HG03064 (cell line): ENCODE measurements around the gene INAFM1.
A peak's percentile ranks its signal among the peaks of the same experiment; 100 is the strongest.
"Not testable (repeated sequence)": the region's sequence is repeated elsewhere in the genome, so short reads cannot be mapped to it uniquely, and the experiment has no call there.

Experiments
- ATAC-seq: cut with Tn5 transposase; IDR thresholded peaks from one replicate; pipeline ENCODE4 v1.9.1; 2021; ENCODE audit warnings: low read depth; ENCODE audit not compliant: unreplicated experiment

INAFM1 gene

GRCh38 chr19:47266401-47266941, 8.2 kb upstream of the INAFM1 start:
- no peak for ATAC-seq

GRCh38 chr19:47267350-47267759, 7.3 kb upstream of the INAFM1 start:
- no peak for ATAC-seq

- ATAC-seq: no peak
Observed at GRCh38 chr19:47268028-47268427, 6.7 kb upstream of the INAFM1 start.

DNA sequence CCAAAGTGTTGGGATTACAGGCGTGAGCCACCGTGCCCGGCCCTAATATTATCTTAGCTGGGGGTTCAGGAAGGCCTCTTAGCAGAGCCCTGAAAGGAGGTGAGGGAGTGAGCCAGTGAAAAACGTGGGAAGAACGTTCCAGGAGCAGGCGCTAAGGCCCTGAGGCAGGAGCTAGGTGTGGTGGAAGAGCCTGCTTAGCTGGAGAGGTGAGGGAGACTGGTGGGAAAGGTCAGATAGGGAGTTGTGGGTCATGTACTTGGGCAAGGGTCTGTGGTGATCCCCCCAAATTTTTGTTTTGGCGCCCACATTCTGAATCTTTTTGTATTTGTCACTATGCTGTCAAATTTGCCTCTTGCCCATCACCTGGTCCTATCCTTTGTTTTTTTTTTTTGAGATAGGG, 5.1 kb upstream of the INAFM1 start:
- ATAC-seq: no peak

- ATAC-seq: no peak
Observed at GRCh38 chr19:47270408-47270807, 4.3 kb upstream of the INAFM1 start.

GRCh38 chr19:47271949-47272348, 2.7 kb upstream of the INAFM1 start:
- ATAC-seq: no peak

- no peak for ATAC-seq
Observed at GRCh38 chr19:47272448-47273312, 2.0 kb upstream of the INAFM1 start.

GRCh38 chr19:47273313-47274070, 1.2 kb upstream of the INAFM1 start:
- ATAC-seq: peak; percentile 37

GRCh38 chr19:47274891-47275761, 441 bp downstream of the INAFM1 start:
- ATAC-seq: peak; percentile 5

GRCh38 chr19:47275791-47276461, 1.2 kb downstream of the INAFM1 start:
- no peak for ATAC-seq

- ATAC-seq: not testable (repeated sequence)
Observed at GRCh38 chr19:47276513-47276912, 1.8 kb downstream of the INAFM1 start.

DNA sequence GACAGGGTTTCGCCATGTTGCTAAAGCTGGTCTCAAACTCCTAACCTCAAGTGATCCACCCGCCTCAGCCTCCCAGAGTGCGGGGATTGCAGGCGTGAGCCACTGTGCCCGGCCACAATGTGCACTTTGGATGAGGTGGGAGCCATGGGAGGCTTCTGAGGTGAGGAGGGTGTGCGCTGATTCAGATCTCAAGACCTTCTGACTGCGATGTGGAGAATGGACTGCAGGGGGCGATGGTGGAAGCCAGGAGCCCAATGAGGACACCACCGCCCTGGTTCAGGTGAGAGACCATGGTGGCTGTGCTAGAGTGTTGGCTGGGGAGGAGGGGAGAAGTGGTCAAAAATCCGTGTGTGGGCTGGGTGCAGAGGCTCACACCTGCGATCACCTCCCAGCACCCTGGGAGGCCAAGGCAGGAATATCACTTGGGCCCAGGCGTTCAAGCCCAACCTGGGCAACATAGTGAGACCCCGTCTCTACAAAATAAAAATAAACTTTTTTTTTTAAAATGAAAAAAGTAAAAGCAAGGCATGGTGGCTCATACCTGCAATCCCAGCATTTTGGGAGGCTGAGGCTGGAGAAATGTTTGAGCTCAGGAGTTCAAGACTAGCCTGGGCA, 5.6 kb downstream of the INAFM1 start:
- no peak for ATAC-seq

GRCh38 chr19:47283405-47284059, 8.8 kb downstream of the INAFM1 start:
- ATAC-seq: no peak

DNA sequence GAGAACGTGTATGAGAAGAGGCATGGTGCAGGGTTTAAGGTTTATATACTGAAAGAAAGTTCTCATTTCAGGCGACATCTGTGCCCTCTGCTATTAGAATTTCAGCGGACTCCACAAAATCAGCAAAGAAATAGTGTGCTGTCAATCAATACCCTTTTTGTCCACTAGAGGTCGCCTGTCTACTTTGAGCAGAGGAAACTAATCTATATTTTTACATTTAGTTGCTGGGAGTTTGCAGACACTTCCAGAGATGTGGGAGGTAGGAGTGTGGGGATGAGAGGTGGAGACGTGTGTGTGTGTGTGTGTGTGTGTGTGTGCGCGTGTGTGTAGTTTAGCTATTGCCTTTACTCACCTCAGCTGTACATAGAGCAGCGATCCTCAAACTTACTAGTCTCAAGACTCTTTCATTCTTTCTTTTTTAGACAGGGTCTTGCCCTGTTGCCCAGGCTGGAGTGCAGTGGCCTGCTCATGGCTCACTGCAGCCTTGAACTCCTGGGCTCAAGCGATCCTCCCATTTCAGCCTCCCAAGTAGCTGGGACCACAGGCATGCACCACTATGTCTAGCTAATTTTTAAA, 9.7 kb downstream of the INAFM1 start:
- ATAC-seq: no peak

GRCh38 chr19:47296036-47296435, 21.4 kb downstream of the INAFM1 start:
- ATAC-seq: no peak

DNA sequence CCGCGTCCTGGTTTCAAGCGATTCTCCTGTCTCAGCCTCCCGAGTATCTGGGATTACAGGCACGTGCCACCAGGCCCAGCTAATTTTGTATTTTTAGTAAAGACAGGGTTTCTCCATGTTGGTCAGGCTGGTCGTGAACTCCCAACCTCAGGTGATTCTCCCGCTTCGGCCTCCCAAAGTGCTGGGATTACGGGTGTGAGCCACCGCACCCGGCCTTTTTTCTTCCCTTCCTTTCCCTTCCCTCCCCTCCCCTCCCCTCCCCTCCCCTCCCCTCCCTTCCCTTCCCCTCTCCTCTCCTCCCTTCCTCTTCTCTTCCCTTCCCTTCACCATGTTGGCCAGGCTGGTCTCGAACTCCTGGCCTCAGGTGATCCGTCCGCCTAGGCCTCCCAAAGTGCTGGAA, 26.2 kb downstream of the INAFM1 start:
- ATAC-seq: not testable (repeated sequence)

- no peak for ATAC-seq
Observed at GRCh38 chr19:47302249-47302648, 27.6 kb downstream of the INAFM1 start.

GRCh38 chr19:47303966-47304365, 29.3 kb downstream of the INAFM1 start:
- no peak for ATAC-seq

- no peak for ATAC-seq
Observed at GRCh38 chr19:47305309-47305751, 30.6 kb downstream of the INAFM1 start.
